HCT116 (cell line): ENCODE measurements around the gene RASGRP2. TPM values are rescaled to one million over a fixed set of nuclear protein-coding genes. Genes with fewer than 3 reads are reported as not detected.

Source experiments
- ATAC-seq: fragments of 200-7000 bp; cut with Tn5 transposase; 2 replicates; pipeline ENCODE4 v1.9.1; 2020; ENCODE audit warnings: mild to moderate bottlenecking, moderate library complexity
- BruUV-seq: library from RNA; stranded (reverse); fragments of 400-500 nt; replicated peaks from 2 replicates; lab custom pipeline; 2021; lab: Mats Ljungman, UMichigan
- CTCF ChIA-PET: fragments of 300-600 bp; sonication (Branson Sonifier 250); formaldehyde crosslinking; loops from one replicate; lab custom pipeline; 2021; ENCODE audit warnings: antibody characterized with exemption; lab: Charles Lee
- POLR2A ChIA-PET: fragments of 300-600, 350-600 bp; sonication (Branson Sonifier 250); formaldehyde crosslinking; loops from one replicate; lab custom pipeline; 2021; ENCODE audit warnings: antibody characterized with exemption; lab: Charles Lee
- RAD21 ChIA-PET, 2 experiments: fragments of 300-600 bp; sonication (Branson Sonifier 250); formaldehyde crosslinking; loops; one replicate each; lab custom pipeline; 2023; ENCODE audit warnings: low total read pairs in 2 of 2; ENCODE audit not compliant: uncharacterized antibody in 2 of 2, unreplicated experiment in 2 of 2, low non-redundant PET in 1 of 2; lab: Charles Lee
- DNase-seq: peaks from one replicate; pipeline ENCODE4 v3.0.0-alpha.2; 2010; ENCODE audit warnings: low read depth, low spot score
- H2AFZ ChIP-seq: fragments of 200-600 bp; shearing (Covaris generic), sonication (generic); 2 replicates; pipeline ENCODE4 v1.6.1; 2017; ENCODE audit warnings: low read depth, mixed run types, mixed read lengths, antibody characterized with exemption, low read length; ENCODE audit not compliant: poor library complexity, severe bottlenecking
- H3K27ac ChIP-seq: 2 replicates; pipeline ENCODE4 v1.5.1; 2012; ENCODE audit warnings: low read depth, low read length
- H3K27me3 ChIP-seq: fragments of 200-600 bp; sonication (generic); 2 replicates; pipeline ENCODE4 v1.6.1; 2016; ENCODE audit warnings: mixed run types, low read length, mixed read lengths; ENCODE audit not compliant: insufficient read depth
- H3K36me3 ChIP-seq, 2 experiments: fragments of 200-500 bp in 1 of 2; fragments of 200-600 bp in 1 of 2; sonication (Bioruptor generic) in 1 of 2; sonication (generic) in 1 of 2; 2 replicates each; pipeline versions ENCODE4 v1.5.1 to v1.6.1; 2014 to 2016; ENCODE audit warnings: low read length in 2 of 2, inconsistent platforms in 1 of 2, mixed read lengths in 1 of 2, mixed run types in 1 of 2; ENCODE audit not compliant: insufficient read depth in 2 of 2, control insufficient read depth in 1 of 2
- H3K4me1 ChIP-seq, 2 experiments: fragments of 200-600 bp in 1 of 2; sonication (generic) in 1 of 2; 2 replicates each; pipeline versions ENCODE4 v1.5.1 to v1.6.1; 2012 to 2017; ENCODE audit warnings: low read length in 2 of 2, inconsistent platforms in 1 of 2, mild to moderate bottlenecking in 1 of 2, mixed read lengths in 1 of 2, mixed run types in 1 of 2, moderate library complexity in 1 of 2; ENCODE audit not compliant: insufficient read depth in 2 of 2, control insufficient read depth in 1 of 2
- H3K4me2 ChIP-seq: fragments of 200-600 bp; sonication (generic); 2 replicates; pipeline ENCODE4 v1.6.1; 2017; ENCODE audit warnings: mixed run types, low read length, mixed read lengths
- H3K4me3 ChIP-seq, 2 experiments: fragments of 200-600 bp in 1 of 2; sonication (generic) in 1 of 2; replicated peaks in 1 of 2; 2 replicates each; pipeline ENCODE4 v1.5.1; 2011 to 2016; ENCODE audit warnings: low read length in 2 of 2, control low read depth in 1 of 2, low read depth in 1 of 2, mild to moderate bottlenecking in 1 of 2, mixed read lengths in 1 of 2, mixed run types in 1 of 2
- H3K79me2 ChIP-seq: fragments of 200-600 bp; sonication (generic); 2 replicates; pipeline ENCODE4 v1.6.1; 2017; ENCODE audit warnings: mild to moderate bottlenecking, mixed run types, low read length, moderate library complexity, mixed read lengths; ENCODE audit not compliant: insufficient read depth
- H3K9ac ChIP-seq: fragments of 200-600 bp; sonication (generic); 2 replicates; pipeline ENCODE4 v1.6.1; 2016; ENCODE audit warnings: low read length, mixed read lengths
- H3K9me2 ChIP-seq: fragments of 200-600 bp; sonication (generic), shearing (Covaris generic); 2 replicates; pipeline ENCODE4 v1.6.1; 2017; ENCODE audit warnings: mixed run types, mild to moderate bottlenecking, moderate library complexity; ENCODE audit not compliant: insufficient read depth
- H3K9me3 ChIP-seq, 2 experiments: fragments of 200-500 bp in 1 of 2; fragments of 200-600 bp in 1 of 2; sonication (Bioruptor generic) in 1 of 2; sonication (generic) in 1 of 2; 2 replicates each; pipeline ENCODE4 v1.6.1; 2014 to 2017; ENCODE audit warnings: low read length in 2 of 2, mixed read lengths in 2 of 2, inconsistent platforms in 1 of 2, low read depth in 1 of 2, mild to moderate bottlenecking in 1 of 2, mixed run types in 1 of 2, moderate library complexity in 1 of 2; ENCODE audit not compliant: control insufficient read depth in 1 of 2, insufficient read depth in 1 of 2
- H4K20me1 ChIP-seq: fragments of 200-600 bp; sonication (generic), shearing (Covaris generic); 2 replicates; pipeline ENCODE4 v1.6.1; 2017; ENCODE audit warnings: mixed run types, mild to moderate bottlenecking, moderate library complexity; ENCODE audit not compliant: insufficient read depth
- CTCF ChIP-seq, 3 experiments: fragments of 200-600 bp in 1 of 3; sonication (generic) in 1 of 3; IDR thresholded peaks in 2 of 3; conservative IDR thresholded peaks in 1 of 3; 2 replicates each; pipeline ENCODE4 v1.5.1; 2012 to 2017; ENCODE audit warnings: low read depth in 2 of 3, low read length in 2 of 3, antibody characterized with exemption in 1 of 3, borderline replicate concordance in 1 of 3, control low read depth in 1 of 3, mild to moderate bottlenecking in 1 of 3, mixed read lengths in 1 of 3, mixed run types in 1 of 3, moderate library complexity in 1 of 3; ENCODE audit not compliant: insufficient read depth in 1 of 3
- ELF1 ChIP-seq: IDR thresholded peaks from 2 replicates; pipeline ENCODE4 v1.6.1; 2012; ENCODE audit warnings: low read depth, borderline replicate concordance
- EZH2 ChIP-seq: fragments of 200-600 bp; sonication (generic); IDR thresholded peaks from 2 replicates; pipeline ENCODE4 v1.6.1; 2017; ENCODE audit warnings: antibody characterized with exemption, mixed run types
- JUND ChIP-seq: IDR thresholded peaks from 2 replicates; pipeline ENCODE4 v1.6.1; 2012
- ZNF274 ChIP-seq: fragments of 200-500 bp; sonication (Bioruptor generic); IDR thresholded peaks from 2 replicates; pipeline ENCODE4 v1.6.1; 2014; ENCODE audit warnings: mild to moderate bottlenecking, low read depth, low read length, inconsistent platforms
- intact Hi-C: fragments of 100-400 bp; cut with micrococcal nuclease; formaldehyde crosslinking; loops from 2 replicates; pipeline ENCODE4 v1.10.0; 2022
- total RNA-seq: library from RNA; stranded (reverse); gene quantifications from one replicate; pipeline ENCODE4 v1.2.1, GENCODE V29; 2021; ENCODE audit not compliant: unreplicated experiment
- TF ChIP-seq, protein P1 (sequence below): IDR thresholded peaks from 2 replicates; pipeline ENCODE4 v1.6.1; 2012; ENCODE audit warnings: low read depth
- TF ChIP-seq, protein P2 (sequence below): IDR thresholded peaks from 2 replicates; pipeline ENCODE4 v1.6.1; 2011; ENCODE audit warnings: mild to moderate bottlenecking, low read length, moderate library complexity; ENCODE audit not compliant: insufficient replicate concordance; ENCODE audit errors: extremely low read depth

The RASGRP2 gene
- total RNA-seq, 1 experiment from 2014 or later: 12.8 TPM

DNA sequence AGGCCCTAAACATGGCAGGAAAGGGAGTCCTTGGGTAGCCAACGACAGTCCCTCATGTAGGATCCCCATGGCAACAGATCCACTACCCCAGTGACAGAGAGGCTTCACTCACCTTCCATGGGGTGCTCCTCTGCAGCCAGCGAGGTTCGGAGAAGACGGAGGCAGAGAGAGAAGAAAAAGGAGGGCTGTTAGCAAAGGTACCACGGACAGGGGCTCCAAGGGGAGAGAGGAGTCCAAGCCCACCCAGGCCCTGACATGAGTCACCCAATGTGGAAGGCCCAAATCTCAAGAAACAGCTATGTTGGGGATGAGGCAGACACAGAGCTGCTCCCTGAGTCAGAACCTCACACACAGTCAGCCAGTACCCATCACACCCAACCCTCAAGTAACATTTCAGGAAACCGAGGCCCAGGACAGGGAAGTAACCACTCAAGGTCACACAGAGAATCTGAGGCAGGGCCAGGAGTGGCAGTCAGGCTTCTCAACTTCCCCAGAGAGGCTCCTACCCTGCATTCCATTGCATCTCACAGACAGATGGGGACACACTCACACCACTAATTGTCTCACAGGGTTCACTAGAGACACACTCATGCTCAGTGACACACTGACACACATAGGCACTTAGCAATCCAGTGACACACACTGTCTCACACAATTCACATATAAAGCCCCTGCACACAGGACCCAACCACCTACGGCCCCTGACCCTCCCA, 46.1 kb downstream of the RASGRP2 start:
- DNase-seq: no peak
- Histone ChIP-seq H3K4me3 (no peak overlapping the region), H3K9ac (no peak overlapping the region), H4K20me1 (no peaks in the 10 kb centered on the region), H3K79me2 (no peaks in the 10 kb centered on the region), H3K4me1 (no peaks in the 10 kb centered on the region), H2AFZ (no peak overlapping the region), H3K27me3 (no peaks in the 10 kb centered on the region; the same call in 1 of the 2 replicates), H3K9me2 (no peaks in the 10 kb centered on the region), H3K9me3 (no peaks in the 10 kb centered on the region)
- no peak for ATAC-seq
- ChIA-PET POLR2A (no interaction called here), CTCF (interaction anchor here (2.1 kb wide), 1 partner anchor 9 kb away, joined by 11 read pairs; no protein-coding TSS in a partner anchor), RAD21 (no interaction called here)
- intact Hi-C loops: no loop called here
- TF ChIP-seq ELF1 (no peak), ZNF274 (no peak), CTCF (IDR thresholded peaks at IDR 0.05 in 2 of 3, conservative IDR thresholded peaks at IDR 0.05 in 1 of 3; ENCODE audit: borderline replicate concordance in 1 of 3, insufficient read depth in 1 of 3, low read depth in 2 of 3, low read length in 2 of 3) (no peak), JUND (no peak), EZH2 (no peak)
- TF ChIP-seq, protein P1, sequence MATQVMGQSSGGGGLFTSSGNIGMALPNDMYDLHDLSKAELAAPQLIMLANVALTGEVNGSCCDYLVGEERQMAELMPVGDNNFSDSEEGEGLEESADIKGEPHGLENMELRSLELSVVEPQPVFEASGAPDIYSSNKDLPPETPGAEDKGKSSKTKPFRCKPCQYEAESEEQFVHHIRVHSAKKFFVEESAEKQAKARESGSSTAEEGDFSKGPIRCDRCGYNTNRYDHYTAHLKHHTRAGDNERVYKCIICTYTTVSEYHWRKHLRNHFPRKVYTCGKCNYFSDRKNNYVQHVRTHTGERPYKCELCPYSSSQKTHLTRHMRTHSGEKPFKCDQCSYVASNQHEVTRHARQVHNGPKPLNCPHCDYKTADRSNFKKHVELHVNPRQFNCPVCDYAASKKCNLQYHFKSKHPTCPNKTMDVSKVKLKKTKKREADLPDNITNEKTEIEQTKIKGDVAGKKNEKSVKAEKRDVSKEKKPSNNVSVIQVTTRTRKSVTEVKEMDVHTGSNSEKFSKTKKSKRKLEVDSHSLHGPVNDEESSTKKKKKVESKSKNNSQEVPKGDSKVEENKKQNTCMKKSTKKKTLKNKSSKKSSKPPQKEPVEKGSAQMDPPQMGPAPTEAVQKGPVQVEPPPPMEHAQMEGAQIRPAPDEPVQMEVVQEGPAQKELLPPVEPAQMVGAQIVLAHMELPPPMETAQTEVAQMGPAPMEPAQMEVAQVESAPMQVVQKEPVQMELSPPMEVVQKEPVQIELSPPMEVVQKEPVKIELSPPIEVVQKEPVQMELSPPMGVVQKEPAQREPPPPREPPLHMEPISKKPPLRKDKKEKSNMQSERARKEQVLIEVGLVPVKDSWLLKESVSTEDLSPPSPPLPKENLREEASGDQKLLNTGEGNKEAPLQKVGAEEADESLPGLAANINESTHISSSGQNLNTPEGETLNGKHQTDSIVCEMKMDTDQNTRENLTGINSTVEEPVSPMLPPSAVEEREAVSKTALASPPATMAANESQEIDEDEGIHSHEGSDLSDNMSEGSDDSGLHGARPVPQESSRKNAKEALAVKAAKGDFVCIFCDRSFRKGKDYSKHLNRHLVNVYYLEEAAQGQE: no peak
- TF ChIP-seq, protein P2, sequence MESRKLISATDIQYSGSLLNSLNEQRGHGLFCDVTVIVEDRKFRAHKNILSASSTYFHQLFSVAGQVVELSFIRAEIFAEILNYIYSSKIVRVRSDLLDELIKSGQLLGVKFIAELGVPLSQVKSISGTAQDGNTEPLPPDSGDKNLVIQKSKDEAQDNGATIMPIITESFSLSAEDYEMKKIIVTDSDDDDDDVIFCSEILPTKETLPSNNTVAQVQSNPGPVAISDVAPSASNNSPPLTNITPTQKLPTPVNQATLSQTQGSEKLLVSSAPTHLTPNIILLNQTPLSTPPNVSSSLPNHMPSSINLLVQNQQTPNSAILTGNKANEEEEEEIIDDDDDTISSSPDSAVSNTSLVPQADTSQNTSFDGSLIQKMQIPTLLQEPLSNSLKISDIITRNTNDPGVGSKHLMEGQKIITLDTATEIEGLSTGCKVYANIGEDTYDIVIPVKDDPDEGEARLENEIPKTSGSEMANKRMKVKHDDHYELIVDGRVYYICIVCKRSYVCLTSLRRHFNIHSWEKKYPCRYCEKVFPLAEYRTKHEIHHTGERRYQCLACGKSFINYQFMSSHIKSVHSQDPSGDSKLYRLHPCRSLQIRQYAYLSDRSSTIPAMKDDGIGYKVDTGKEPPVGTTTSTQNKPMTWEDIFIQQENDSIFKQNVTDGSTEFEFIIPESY: no peak
- TF ChIP-seq, all 23 proteins: peak for 0
- Histone ChIP-seq H3K36me3 (no peaks in the 10 kb centered on the region), H3K27ac (no peak overlapping the region), H3K4me2 (no peak overlapping the region)
- no TSS peak for BruUV-seq
